A549 (cell line): ENCODE data around the gene DLG1. TPM values are rescaled to one million over a fixed set of nuclear protein-coding genes. Genes with fewer than 3 reads are reported as not detected.
A peak's percentile ranks its signal among the peaks of the same experiment; 100 is the strongest.

Source experiments
- ATAC-seq, 2 experiments: fragments of 200-7000 bp in 1 of 2; fragments of >200 bp in 1 of 2; cut with Nextera tagmentation in 1 of 2; cut with Tn5 transposase in 1 of 2; 3 replicates each; pipeline versions ENCODE4 v1.8.0 to v1.9.1; 2018 to 2020; ENCODE audit warnings: mild to moderate bottlenecking in 1 of 2, moderate library complexity in 1 of 2
- CTCF ChIA-PET: fragments of 300-600 bp; sonication (Branson Sonifier 250); formaldehyde crosslinking; extraction: SDS; loops from one replicate; lab custom pipeline; 2021; ENCODE audit warnings: antibody characterized with exemption, inconsistent platforms; lab: Yijun Ruan, JAX
- POLR2A ChIA-PET: fragments of 350-600 bp; formaldehyde crosslinking; extraction: SDS; loops from one replicate; lab custom pipeline; 2021; ENCODE audit warnings: antibody characterized with exemption, inconsistent platforms; lab: Yijun Ruan, JAX
- DNase-seq, 2 experiments: peaks; one replicate each; pipeline versions ENCODE4 v3.0.0 to v3.0.0-alpha.2; 2011 to 2016; ENCODE audit warnings: low read depth in 1 of 2, low spot score in 1 of 2
- FAIRE-seq: peaks from 2 replicates; lab custom pipeline; 2011; peaks lifted over from hg19 to GRCh38; lab: Jason Lieb, UNC
- H3K27ac ChIP-seq, 2 experiments: fragments of >200 bp; sonication (Bioruptor Twin); formaldehyde crosslinking; 3 replicates each; pipeline ENCODE4 v1.5.1; 2016 to 2017
- H3K4me1 ChIP-seq: fragments of >200 bp; sonication (Bioruptor Twin); formaldehyde crosslinking; 3 replicates; pipeline ENCODE4 v1.6.1; 2016
- H3K4me2 ChIP-seq: fragments of >200 bp; sonication (Bioruptor Twin); formaldehyde crosslinking; 3 replicates; pipeline ENCODE4 v1.6.1; 2016
- H3K4me3 ChIP-seq: fragments of >200 bp; sonication (Bioruptor Twin); formaldehyde crosslinking; 3 replicates; pipeline ENCODE4 v1.5.1; 2016
- H3K9me3 ChIP-seq: fragments of >200 bp; sonication (Bioruptor Twin); formaldehyde crosslinking; 3 replicates; pipeline ENCODE4 v1.6.1; 2016
- FOSL2 ChIP-seq, 2 experiments: fragments of 450-650 bp in 1 of 2; fragments of >200 bp in 1 of 2; sonication (Bioruptor Twin) in 1 of 2; formaldehyde crosslinking; IDR thresholded peaks; 2 replicates each; pipeline versions ENCODE4 v1.5.0 to v1.6.1; 2016 to 2020; ENCODE audit warnings: mild to moderate bottlenecking in 1 of 2, moderate library complexity in 1 of 2
- GATA3 ChIP-seq: IDR thresholded peaks from 2 replicates; pipeline ENCODE4 v1.6.1; 2012; ENCODE audit warnings: borderline replicate concordance
- HMGXB4 ChIP-seq: fragments of 250-450 bp; sonication (Bioruptor Pico); IDR thresholded peaks from 2 replicates; pipeline ENCODE4 v1.5.0; 2021; ENCODE audit warnings: mild to moderate bottlenecking, moderate library complexity, borderline replicate concordance
- HOXA7 ChIP-seq: fragments of 250-450 bp; sonication (Bioruptor Pico); IDR thresholded peaks from 2 replicates; pipeline ENCODE4 v1.5.0; 2020; ENCODE audit warnings: mild to moderate bottlenecking, moderate library complexity
- MYC ChIP-seq: IDR thresholded peaks from 2 replicates; pipeline ENCODE4 v1.6.1; 2012; ENCODE audit warnings: mild to moderate bottlenecking, inconsistent platforms, low read length, improper control_type of control experiment, borderline replicate concordance
- PBX3 ChIP-seq: IDR thresholded peaks from 2 replicates; pipeline ENCODE4 v1.6.1; 2012
- POLR2A ChIP-seq: IDR thresholded peaks from 2 replicates; pipeline ENCODE4 v1.6.1; 2012; ENCODE audit warnings: mild to moderate bottlenecking, low read length
- RFX5 ChIP-seq: fragments of 450-650 bp; IDR thresholded peaks from 2 replicates; pipeline ENCODE4 v1.7.1; 2014; ENCODE audit warnings: antibody characterized with exemption, mild to moderate bottlenecking, moderate library complexity
- WGBS: methylation state at CpG from one replicate; pipeline ENCODE4 v1.1.6; 2017; ENCODE audit errors: missing lambda C conversion rate; 5-methylcytosine and 5-hydroxymethylcytosine counted together
- polyA plus RNA-seq, 4 experiments: library from polyadenylated mRNA; depleted of rRNA in 3 of 4; stranded (reverse); fragments of >200 nt; fragmentation: RNase III in 1 of 4; extraction: RNeasy Plus Mini Kit Qiagen cat#74134 plus additional on column Dnase treatment in 1 of 4; gene quantifications; 2 replicates in 3 of 4; 3 replicates in 1 of 4; pipeline ENCODE4 v1.2.3, GENCODE V29; 2011 to 2017
- TF ChIP-seq, protein P1 (sequence below): fragments of >200 bp; sonication (Bioruptor Twin); formaldehyde crosslinking; IDR thresholded peaks from 3 replicates; pipeline ENCODE4 v1.5.1; 2016

The DLG1 gene
- polyA plus RNA-seq, 2 of the 4 experiments (the other 2 are of a cell fraction) = 27.0 to 33.9 TPM

DNA sequence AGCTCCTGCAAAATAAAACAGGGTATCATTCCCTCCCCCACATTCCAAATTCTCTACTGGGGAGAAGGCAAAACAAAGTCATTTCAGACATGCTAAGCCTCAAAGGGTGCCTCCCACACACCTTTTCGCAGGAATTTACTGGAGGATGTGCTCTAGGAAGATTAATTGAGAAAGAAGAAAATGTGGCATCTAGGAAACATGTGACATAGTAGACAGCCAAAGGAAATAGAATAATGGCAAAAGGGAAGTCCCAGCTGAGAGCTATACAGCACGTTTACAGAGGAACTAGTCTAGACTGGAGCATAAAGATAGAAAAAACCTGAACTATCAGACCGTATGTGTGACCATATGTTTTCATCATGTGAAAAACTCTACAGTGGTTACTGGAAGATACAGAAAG, 210.0 kb downstream of the DLG1 start (continued):
- TF ChIP-seq, protein P1, sequence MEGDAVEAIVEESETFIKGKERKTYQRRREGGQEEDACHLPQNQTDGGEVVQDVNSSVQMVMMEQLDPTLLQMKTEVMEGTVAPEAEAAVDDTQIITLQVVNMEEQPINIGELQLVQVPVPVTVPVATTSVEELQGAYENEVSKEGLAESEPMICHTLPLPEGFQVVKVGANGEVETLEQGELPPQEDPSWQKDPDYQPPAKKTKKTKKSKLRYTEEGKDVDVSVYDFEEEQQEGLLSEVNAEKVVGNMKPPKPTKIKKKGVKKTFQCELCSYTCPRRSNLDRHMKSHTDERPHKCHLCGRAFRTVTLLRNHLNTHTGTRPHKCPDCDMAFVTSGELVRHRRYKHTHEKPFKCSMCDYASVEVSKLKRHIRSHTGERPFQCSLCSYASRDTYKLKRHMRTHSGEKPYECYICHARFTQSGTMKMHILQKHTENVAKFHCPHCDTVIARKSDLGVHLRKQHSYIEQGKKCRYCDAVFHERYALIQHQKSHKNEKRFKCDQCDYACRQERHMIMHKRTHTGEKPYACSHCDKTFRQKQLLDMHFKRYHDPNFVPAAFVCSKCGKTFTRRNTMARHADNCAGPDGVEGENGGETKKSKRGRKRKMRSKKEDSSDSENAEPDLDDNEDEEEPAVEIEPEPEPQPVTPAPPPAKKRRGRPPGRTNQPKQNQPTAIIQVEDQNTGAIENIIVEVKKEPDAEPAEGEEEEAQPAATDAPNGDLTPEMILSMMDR = no peak

DNA sequence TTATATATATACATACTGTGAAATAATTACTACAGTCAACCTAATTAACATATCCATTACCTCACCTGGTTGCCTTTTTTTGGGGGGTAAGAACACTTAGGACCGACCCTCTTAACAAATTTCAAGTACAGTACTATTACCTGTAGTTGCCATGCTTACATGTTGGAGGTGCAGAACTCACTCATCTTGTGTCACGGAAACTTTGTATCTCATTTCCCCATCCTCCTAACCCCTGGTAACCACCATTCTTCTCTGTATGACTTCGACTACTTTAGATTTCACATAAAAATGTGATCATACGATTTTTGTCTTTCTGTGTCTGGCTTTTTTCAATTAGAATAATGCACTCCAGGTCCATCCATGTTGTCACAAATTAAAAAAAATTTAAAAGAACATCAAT, 213.3 kb downstream of the DLG1 start:
- Histone ChIP-seq H3K9me3 (no peaks in the 10 kb centered on the region), H3K4me3 (no peak overlapping the region), H3K4me2 (no peak overlapping the region), H3K27ac (no peak overlapping the region), H3K4me1 (peaks cover 9% of the 10 kb centered on the region)
- POLR2A ChIA-PET = no interaction called here
- no peak for FAIRE-seq
- no peak for DNase-seq
- no peak for TF ChIP-seq HMGXB4
- 95% methylated on average over 4 of the region's 4 CpGs for WGBS
- CTCF ChIA-PET = no interaction called here
- ATAC-seq = no peak

DNA sequence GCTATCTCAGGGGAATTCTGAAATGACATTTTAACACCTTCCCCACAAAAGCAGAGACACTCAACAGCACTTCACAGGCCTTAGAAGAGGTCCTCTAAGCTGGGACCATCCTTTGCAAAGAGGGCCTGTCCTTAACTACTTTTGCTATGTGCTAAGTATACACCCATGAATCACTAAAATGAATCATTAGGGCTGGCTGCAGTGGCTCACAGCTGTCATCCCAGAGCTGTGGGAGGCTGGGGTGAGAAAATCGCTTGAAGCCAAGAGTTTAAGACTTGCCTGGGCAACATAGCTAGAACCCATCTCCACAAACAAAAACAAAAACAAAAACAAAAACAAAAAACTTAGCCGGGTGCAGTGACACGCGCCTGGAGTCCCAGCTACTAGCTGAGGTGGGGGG, 214.9 kb downstream of the DLG1 start:
- H3K9me3 ChIP-seq = no peaks in the 10 kb centered on the region
- H3K27ac ChIP-seq = 0 out of 6 replicates have a peak overlapping the region, but pooled peaks of 1 of the 2 experiments have one; percentile 38
- peak; percentile 2 to 6 for DNase-seq
- no peak overlapping the region for H3K4me3 ChIP-seq
- peak; percentile 85 for ATAC-seq
- no peak for TF ChIP-seq FOSL2 (IDR thresholded peaks at IDR 0.05)
- peak; percentile 31; the same call in 1 of the 2 replicates for TF ChIP-seq FOSL2 (CRISPR knock-in tag; IDR thresholded peaks at IDR 0.05)
- TF ChIP-seq MYC = no peak
- no peak for TF ChIP-seq GATA3
- TF ChIP-seq RFX5 = no peak
- TF ChIP-seq, protein P1 = no peak
- TF ChIP-seq HOXA7 (CRISPR knock-in tag) = no peak
- TF ChIP-seq, all 56 proteins: peak for 1
- Histone ChIP-seq H3K4me2 (no peak overlapping the region), H3K4me1 (peaks cover 9% of the 10 kb centered on the region)
- FAIRE-seq = no peak
- POLR2A ChIA-PET = interaction anchor here (0.5 kb wide), 1 partner anchor 16 kb away, joined by 6 read pairs; no protein-coding TSS in a partner anchor
- CTCF ChIA-PET = interaction anchor here (0.9 to 1.3 kb wide), 2 partner anchors 9 to 54 kb away, joined by 3 read pairs; partner anchors contain the start of gene MELTF
- 80% methylated on average over 4 of the region's 4 CpGs for WGBS

GRCh38 chr3:197082871-197083270, 215.5 kb downstream of the DLG1 start:
- Histone ChIP-seq H3K4me3 (no peak overlapping the region), H3K9me3 (no peaks in the 10 kb centered on the region), H3K27ac (no peak overlapping the region), H3K4me2 (no peak overlapping the region), H3K4me1 (peaks cover 9% of the 10 kb centered on the region)
- DNase-seq (no peak), ATAC-seq (no peak), FAIRE-seq (no peak)
- TF ChIP-seq POLR2A (no peak), PBX3 (no peak)
- POLR2A ChIA-PET = no interaction called here
- CTCF ChIA-PET = interaction anchor here (1.3 kb wide), 1 partner anchor 53 kb away, joined by 3 read pairs; the partner anchor contains the start of gene MELTF
- whole genome bisulfite sequencing = 68% methylated on average over 2 of the region's 2 CpGs
